PC-3 (cell line): ENCODE measurements around the gene FRMPD1. TPM values are rescaled to one million over a fixed set of nuclear protein-coding genes. Genes with fewer than 3 reads are reported as not detected.

Experiments used
- ATAC-seq: fragments of 200-7000 bp; cut with Tn5 transposase; 2 replicates; pipeline ENCODE4 v1.9.1; 2020; ENCODE audit warnings: mild to moderate bottlenecking, moderate library complexity
- BruUV-seq: library from RNA; stranded (reverse); fragments of 400-500 nt; replicated peaks from 2 replicates; lab custom pipeline; 2021; lab: Mats Ljungman, UMichigan
- CTCF ChIA-PET: fragments of 300-600 bp; sonication (Branson Sonifier 250); formaldehyde crosslinking; loops from one replicate; lab custom pipeline; 2022; ENCODE audit warnings: antibody characterized with exemption; lab: Charles Lee
- POLR2A ChIA-PET: fragments of 300-600 bp; sonication (Branson Sonifier 250); formaldehyde crosslinking; loops from one replicate; lab custom pipeline; 2022; ENCODE audit warnings: antibody characterized with exemption; ENCODE audit not compliant: unreplicated experiment; lab: Charles Lee
- DNase-seq: peaks from one replicate; pipeline ENCODE4 v3.0.0-alpha.2; 2015
- H2AFZ ChIP-seq: fragments of 300-600 bp; sonication (generic); 2 replicates; pipeline ENCODE4 v1.6.0; 2016; ENCODE audit warnings: antibody characterized with exemption, low read length
- H3F3A ChIP-seq: fragments of 300-600 bp; sonication (generic); one replicate; pipeline ENCODE4 v1.6.0; 2017; ENCODE audit warnings: antibody characterized with exemption, low read length, control low read depth, mild to moderate bottlenecking; ENCODE audit not compliant: unreplicated experiment
- H3K27ac ChIP-seq: fragments of 300-600 bp; sonication (generic); 2 replicates; pipeline ENCODE4 v1.5.1; 2016; ENCODE audit warnings: mild to moderate bottlenecking, low read length
- H3K27me3 ChIP-seq: fragments of 300-600 bp; sonication (generic); 2 replicates; pipeline ENCODE4 v1.6.1; 2016; ENCODE audit warnings: low read length, mixed read lengths
- H3K36me3 ChIP-seq: fragments of 300-600 bp; sonication (generic); 2 replicates; pipeline ENCODE4 v1.6.1; 2016; ENCODE audit warnings: low read depth, mixed run types, low read length, mixed read lengths
- H3K4me1 ChIP-seq: fragments of 300-600 bp; sonication (generic); 2 replicates; pipeline ENCODE4 v1.5.1; 2016; ENCODE audit warnings: low read length; ENCODE audit not compliant: insufficient read depth
- H3K4me2 ChIP-seq: fragments of 300-600 bp; sonication (generic); 2 replicates; pipeline ENCODE4 v1.6.0; 2016; ENCODE audit warnings: low read length
- H3K4me3 ChIP-seq: fragments of 300-600 bp; sonication (generic); 2 replicates; pipeline ENCODE4 v1.5.1; 2016; ENCODE audit warnings: mild to moderate bottlenecking, low read length, mixed read lengths
- H3K79me2 ChIP-seq: fragments of 300-600 bp; sonication (generic); 2 replicates; pipeline ENCODE4 v1.6.1; 2017; ENCODE audit warnings: low read length, mixed read lengths
- H3K9ac ChIP-seq: fragments of 300-600 bp; sonication (generic); 2 replicates; pipeline ENCODE4 v1.6.0; 2016; ENCODE audit warnings: mild to moderate bottlenecking, low read length
- H3K9me2 ChIP-seq: fragments of 300-600 bp; sonication (generic); replicated peaks from 2 replicates; pipeline ENCODE4 v1.6.1; 2016; ENCODE audit warnings: mixed run types, low read length, mixed read lengths
- H3K9me3 ChIP-seq: fragments of 300-600 bp; sonication (generic); 2 replicates; pipeline ENCODE4 v1.6.1; 2016; ENCODE audit warnings: low read length, mixed read lengths
- H4K20me1 ChIP-seq: fragments of 300-600 bp; sonication (generic); 2 replicates; pipeline ENCODE4 v1.6.1; 2016; ENCODE audit warnings: low read length, mixed read lengths
- CTCF ChIP-seq: fragments of 300-600 bp; sonication (generic); conservative IDR thresholded peaks from 2 replicates; pipeline ENCODE4 v1.5.1; 2017; ENCODE audit warnings: antibody characterized with exemption, low read depth, mild to moderate bottlenecking, low read length
- EZH2 ChIP-seq: fragments of 300-600 bp; sonication (generic); IDR thresholded peaks from one replicate; pipeline ENCODE4 v1.6.1; 2017; ENCODE audit warnings: antibody characterized with exemption, mild to moderate bottlenecking, low read length; ENCODE audit not compliant: unreplicated experiment
- EZH2phosphoT487 ChIP-seq: fragments of 300-600 bp; sonication (generic); IDR thresholded peaks from 2 replicates; pipeline ENCODE4 v1.6.1; 2018; ENCODE audit warnings: mild to moderate bottlenecking, antibody characterized with exemption, low read length, borderline replicate concordance
- intact Hi-C: fragments of 100-400 bp; cut with micrococcal nuclease; formaldehyde crosslinking; loops from 2 replicates; pipeline ENCODE4 v1.9.0; 2023
- total RNA-seq: library from RNA; depleted of rRNA; stranded (reverse); fragments of >200 nt; gene quantifications from 2 replicates; pipeline ENCODE4 v1.2.3, GENCODE V29; 2014

Gene FRMPD1
- total RNA-seq, 1 experiment from 2014 or later, result not detected

- no peak for DNase-seq
- Histone ChIP-seq H3K4me2 (no peak overlapping the region), H3K79me2 (no peaks in the 10 kb centered on the region), H4K20me1 (no peaks in the 10 kb centered on the region), H3K27ac (no peak overlapping the region), H3F3A (no peaks in the 10 kb centered on the region), H2AFZ (no peak overlapping the region), H3K4me1 (no peaks in the 10 kb centered on the region), H3K36me3 (no peaks in the 10 kb centered on the region), H3K9me3 (no peaks in the 10 kb centered on the region), H3K9me2 (no peaks in the 10 kb centered on the region), H3K27me3 (peaks cover 24% of the 10 kb centered on the region; the same call in 1 of the 2 replicates), H3K4me3 (no peak overlapping the region), H3K9ac (no peak overlapping the region)
- CTCF ChIA-PET, result no interaction called here
- no peak for ATAC-seq
- no TSS peak for BruUV-seq
- TF ChIP-seq EZH2phosphoT487 (no peak), CTCF (no peak), EZH2 (no peak)
- POLR2A ChIA-PET, result no interaction called here
- intact Hi-C loops, result no loop called here
Measured at GRCh38 chr9:37676411-37676830, 25.7 kb downstream of the FRMPD1 start.

GRCh38 chr9:37677435-37677834 lies 26.7 kb downstream of the FRMPD1 start:
- Histone ChIP-seq H3K9me3 (no peaks in the 10 kb centered on the region), H3K4me2 (no peak overlapping the region), H3K9ac (no peak overlapping the region), H3K27ac (no peak overlapping the region), H3K36me3 (no peaks in the 10 kb centered on the region), H3K4me3 (no peak overlapping the region), H3K79me2 (no peaks in the 10 kb centered on the region), H3K27me3 (peaks cover 26% of the 10 kb centered on the region), H4K20me1 (no peaks in the 10 kb centered on the region), H3K4me1 (no peaks in the 10 kb centered on the region), H3K9me2 (no peaks in the 10 kb centered on the region), H3F3A (no peaks in the 10 kb centered on the region), H2AFZ (no peak overlapping the region)
- no peak for TF ChIP-seq EZH2phosphoT487
- TF ChIP-seq EZH2, result no peak
- no peak for TF ChIP-seq CTCF
- POLR2A ChIA-PET, result no interaction called here
- intact Hi-C loops, result no loop called here
- DNase-seq, result no peak
- CTCF ChIA-PET, result no interaction called here
- no TSS peak for BruUV-seq
- ATAC-seq, result no peak

GRCh38 chr9:37678789-37679273 lies 28.1 kb downstream of the FRMPD1 start:
- BruUV-seq, result no TSS peak
- Histone ChIP-seq H3K9ac (no peak overlapping the region), H2AFZ (no peak overlapping the region), H3F3A (no peaks in the 10 kb centered on the region), H4K20me1 (no peaks in the 10 kb centered on the region), H3K4me2 (no peak overlapping the region), H3K9me2 (no peaks in the 10 kb centered on the region), H3K27me3 (peaks cover 37% of the 10 kb centered on the region), H3K36me3 (no peaks in the 10 kb centered on the region), H3K4me3 (no peak overlapping the region), H3K9me3 (no peaks in the 10 kb centered on the region), H3K27ac (no peak overlapping the region), H3K4me1 (no peaks in the 10 kb centered on the region), H3K79me2 (no peaks in the 10 kb centered on the region)
- ATAC-seq, result no peak
- ChIA-PET POLR2A (no interaction called here), CTCF (no interaction called here)
- intact Hi-C loops, result no loop called here
- TF ChIP-seq EZH2, result no peak
- DNase-seq, result no peak
